Panc1 (cell line): ENCODE measurements around the gene C2CD3. TPM values are rescaled to one million over a fixed set of nuclear protein-coding genes. Genes with fewer than 3 reads are reported as not detected.
"Not testable (repeated sequence)": the region's sequence is repeated elsewhere in the genome, so short reads cannot be mapped to it uniquely, and the experiment has no call there.

Experiments
- ATAC-seq: fragments of 200-7000 bp; cut with Tn5 transposase; 2 replicates; pipeline ENCODE4 v1.9.1; 2020; ENCODE audit warnings: mild to moderate bottlenecking, moderate library complexity
- BruUV-seq: library from RNA; stranded (reverse); fragments of 400-500 nt; replicated peaks from 2 replicates; lab custom pipeline; 2021; lab: Mats Ljungman, UMichigan
- CTCF ChIA-PET: fragments of 300-600 bp; sonication (Branson Sonifier 250); formaldehyde crosslinking; loops from one replicate; lab custom pipeline; 2022; ENCODE audit warnings: antibody characterized with exemption; lab: Charles Lee
- POLR2A ChIA-PET: fragments of 300-600 bp; sonication (Branson Sonifier 250); formaldehyde crosslinking; loops from one replicate; lab custom pipeline; 2022; ENCODE audit warnings: antibody characterized with exemption; lab: Charles Lee
- DNase-seq: peaks from one replicate; pipeline ENCODE4 v3.0.0-alpha.2; 2010; ENCODE audit warnings: low read depth, low spot score
- H3K27ac ChIP-seq: 2 replicates; pipeline ENCODE4 v1.5.1; 2011; ENCODE audit warnings: mild to moderate bottlenecking, low read length, inconsistent platforms
- H3K27me3 ChIP-seq: fragments of 200-500 bp; sonication (Bioruptor generic); 2 replicates; pipeline ENCODE4 v1.6.0; 2014; ENCODE audit warnings: low read length, inconsistent platforms; ENCODE audit not compliant: control insufficient read depth, insufficient read depth
- H3K36me3 ChIP-seq: fragments of 200-500 bp; sonication (Bioruptor generic); 2 replicates; pipeline ENCODE4 v1.5.1; 2014; ENCODE audit warnings: inconsistent platforms, mild to moderate bottlenecking, low read length, moderate library complexity; ENCODE audit not compliant: control insufficient read depth, insufficient read depth
- H3K4me1 ChIP-seq: 2 replicates; pipeline ENCODE4 v1.5.1; 2011; ENCODE audit warnings: inconsistent platforms, mild to moderate bottlenecking, low read length, moderate library complexity; ENCODE audit not compliant: control insufficient read depth, insufficient read depth
- H3K4me3 ChIP-seq, 2 experiments: 2 replicates each; pipeline ENCODE4 v1.5.1; 2011 to 2012; ENCODE audit warnings: low read depth in 2 of 2, low read length in 2 of 2, mild to moderate bottlenecking in 2 of 2, inconsistent platforms in 1 of 2, moderate library complexity in 1 of 2
- H3K9me3 ChIP-seq: fragments of 200-500 bp; sonication (Bioruptor generic); 2 replicates; pipeline ENCODE4 v1.5.1; 2014; ENCODE audit warnings: low read depth, mild to moderate bottlenecking, inconsistent platforms, low read length, moderate library complexity; ENCODE audit not compliant: control insufficient read depth, insufficient read depth
- CTCF ChIP-seq: fragments of 450-650 bp; IDR thresholded peaks from 2 replicates; pipeline ENCODE4 v1.5.1; 2017; ENCODE audit warnings: mild to moderate bottlenecking
- POLR2AphosphoS5 ChIP-seq: IDR thresholded peaks from 2 replicates; pipeline ENCODE4 v1.6.1; 2012; ENCODE audit warnings: mild to moderate bottlenecking, low read depth, low read length, moderate library complexity
- SIN3A ChIP-seq: IDR thresholded peaks from 2 replicates; pipeline ENCODE4 v1.6.1; 2012; ENCODE audit warnings: low read depth, mild to moderate bottlenecking, low read length, moderate library complexity, borderline replicate concordance; ENCODE audit not compliant: insufficient read depth
- TCF7L2 ChIP-seq: IDR thresholded peaks from 2 replicates; pipeline ENCODE4 v1.6.1; 2011; ENCODE audit warnings: mild to moderate bottlenecking, low read depth, low read length, inconsistent platforms
- in situ Hi-C: cut with HindIII; loops from 2 replicates; pipeline ENCODE4 v1.10.0; 2016; ENCODE audit warnings: low sequenced_read_pairs, low pct_unique_long_range_greater_than_20kb
- intact Hi-C: fragments of 100-400 bp; cut with micrococcal nuclease; formaldehyde crosslinking; loops from one replicate; pipeline ENCODE4 v1.10.0; 2022; ENCODE audit not compliant: unreplicated experiment
- total RNA-seq: library from RNA; stranded (reverse); gene quantifications from one replicate; pipeline ENCODE4 v1.2.1, GENCODE V29; 2021; ENCODE audit not compliant: unreplicated experiment
- TF ChIP-seq, protein P1 (sequence below), 2 experiments: IDR thresholded peaks; 2 replicates each; pipeline ENCODE4 v1.6.1; 2011 to 2012; ENCODE audit warnings: low read depth in 2 of 2, control low read depth in 1 of 2, low read length in 1 of 2, mild to moderate bottlenecking in 1 of 2, moderate library complexity in 1 of 2; ENCODE audit not compliant: insufficient read depth in 1 of 2

The C2CD3 gene
- total RNA-seq, 1 experiment from 2014 or later = 51.8 TPM

GRCh38 chr11:74085542-74085892 lies 85.3 kb downstream of the C2CD3 start:
- ChIA-PET CTCF (no interaction called here), POLR2A (no interaction called here)
- H3K27ac ChIP-seq = no peak overlapping the region
- no peaks in the 10 kb centered on the region for H3K4me1 ChIP-seq
- no peak for ATAC-seq
- no peak for TF ChIP-seq CTCF
- TF ChIP-seq, protein P1, sequence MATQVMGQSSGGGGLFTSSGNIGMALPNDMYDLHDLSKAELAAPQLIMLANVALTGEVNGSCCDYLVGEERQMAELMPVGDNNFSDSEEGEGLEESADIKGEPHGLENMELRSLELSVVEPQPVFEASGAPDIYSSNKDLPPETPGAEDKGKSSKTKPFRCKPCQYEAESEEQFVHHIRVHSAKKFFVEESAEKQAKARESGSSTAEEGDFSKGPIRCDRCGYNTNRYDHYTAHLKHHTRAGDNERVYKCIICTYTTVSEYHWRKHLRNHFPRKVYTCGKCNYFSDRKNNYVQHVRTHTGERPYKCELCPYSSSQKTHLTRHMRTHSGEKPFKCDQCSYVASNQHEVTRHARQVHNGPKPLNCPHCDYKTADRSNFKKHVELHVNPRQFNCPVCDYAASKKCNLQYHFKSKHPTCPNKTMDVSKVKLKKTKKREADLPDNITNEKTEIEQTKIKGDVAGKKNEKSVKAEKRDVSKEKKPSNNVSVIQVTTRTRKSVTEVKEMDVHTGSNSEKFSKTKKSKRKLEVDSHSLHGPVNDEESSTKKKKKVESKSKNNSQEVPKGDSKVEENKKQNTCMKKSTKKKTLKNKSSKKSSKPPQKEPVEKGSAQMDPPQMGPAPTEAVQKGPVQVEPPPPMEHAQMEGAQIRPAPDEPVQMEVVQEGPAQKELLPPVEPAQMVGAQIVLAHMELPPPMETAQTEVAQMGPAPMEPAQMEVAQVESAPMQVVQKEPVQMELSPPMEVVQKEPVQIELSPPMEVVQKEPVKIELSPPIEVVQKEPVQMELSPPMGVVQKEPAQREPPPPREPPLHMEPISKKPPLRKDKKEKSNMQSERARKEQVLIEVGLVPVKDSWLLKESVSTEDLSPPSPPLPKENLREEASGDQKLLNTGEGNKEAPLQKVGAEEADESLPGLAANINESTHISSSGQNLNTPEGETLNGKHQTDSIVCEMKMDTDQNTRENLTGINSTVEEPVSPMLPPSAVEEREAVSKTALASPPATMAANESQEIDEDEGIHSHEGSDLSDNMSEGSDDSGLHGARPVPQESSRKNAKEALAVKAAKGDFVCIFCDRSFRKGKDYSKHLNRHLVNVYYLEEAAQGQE (IDR thresholded peaks at IDR 0.05; ENCODE audit: insufficient read depth in 1 of 2, low read depth in 2 of 2, low read length in 1 of 2) = no peak
- no peak for TF ChIP-seq TCF7L2
- no peak for TF ChIP-seq POLR2AphosphoS5
- no peak for TF ChIP-seq SIN3A
- peaks cover 4% of the 10 kb centered on the region; the same call in 1 of the 2 replicates for H3K36me3 ChIP-seq
- no peak for DNase-seq
- H3K27me3 ChIP-seq = no peaks in the 10 kb centered on the region
- H3K4me3 ChIP-seq = no peak overlapping the region
- intact Hi-C loops = no loop called here
- BruUV-seq = no TSS peak
- in situ Hi-C loops = no loop called here
- no peaks in the 10 kb centered on the region for H3K9me3 ChIP-seq

GRCh38 chr11:74084796-74085541 lies 85.8 kb downstream of the C2CD3 start:
- intact Hi-C loops (no loop called here), in situ Hi-C loops (no loop called here)
- no peaks in the 10 kb centered on the region for H3K9me3 ChIP-seq
- H3K27me3 ChIP-seq = no peaks in the 10 kb centered on the region
- H3K27ac ChIP-seq = no peak overlapping the region
- ATAC-seq = no peak
- no peak overlapping the region for H3K4me3 ChIP-seq
- TF ChIP-seq POLR2AphosphoS5 (no peak), SIN3A (no peak), CTCF (no peak), TCF7L2 (no peak)
- TF ChIP-seq, protein P1 (IDR thresholded peaks at IDR 0.05; ENCODE audit: insufficient read depth in 1 of 2, low read depth in 2 of 2, low read length in 1 of 2) = no peak
- ChIA-PET CTCF (no interaction called here), POLR2A (no interaction called here)
- no peaks in the 10 kb centered on the region for H3K4me1 ChIP-seq
- BruUV-seq = no TSS peak
- no peak for DNase-seq
- peaks cover 4% of the 10 kb centered on the region; the same call in 1 of the 2 replicates for H3K36me3 ChIP-seq

DNA sequence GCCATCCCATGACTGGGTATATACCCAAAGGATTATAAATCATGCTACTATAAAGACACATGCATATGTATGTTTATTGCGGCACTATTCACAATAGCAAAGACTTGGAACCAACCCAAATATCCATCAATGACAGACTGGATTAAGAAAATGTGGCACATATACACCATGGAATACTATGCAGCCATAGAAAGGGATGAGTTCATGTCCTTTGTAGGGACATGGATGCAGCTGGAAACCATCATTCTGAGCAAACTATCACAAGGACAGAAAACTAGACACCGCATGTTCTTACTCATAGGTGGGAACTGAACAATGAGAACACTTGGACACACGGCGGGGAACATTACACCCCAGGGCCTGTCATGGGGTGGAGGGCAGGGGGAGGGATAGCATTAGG lies 86.9 kb downstream of the C2CD3 start:
- H3K27ac ChIP-seq, BruUV-seq, H3K4me1 ChIP-seq, intact Hi-C loops, ATAC-seq, H3K9me3 ChIP-seq, H3K4me3 ChIP-seq, DNase-seq, POLR2A ChIA-PET, CTCF ChIA-PET, H3K36me3 ChIP-seq, in situ Hi-C loops, H3K27me3 ChIP-seq: not testable (repeated sequence)
